Measurements from ENCODE around the gene CFAP299.

Gene CFAP299

GRCh38 chr4:80333121-80333520 lies 2.4 kb upstream of the CFAP299 start:
- TF ChIP-seq TEAD4 (IDR thresholded peaks at IDR 0.05) = no peak
- TF ChIP-seq TCF12 (IDR thresholded peaks at IDR 0.05; ENCODE audit: low read depth) = no peak
- TF ChIP-seq EGR1 (IDR thresholded peaks at IDR 0.05) = no peak

GRCh38 chr4:80334568-80334967 lies 962 bp upstream of the CFAP299 start:
- no peak for TF ChIP-seq YY1 (IDR thresholded peaks at IDR 0.05; ENCODE audit: low read depth)
- no peak for TF ChIP-seq REST (IDR thresholded peaks at IDR 0.05; ENCODE audit: low read depth)
- no peak for TF ChIP-seq NFIC (IDR thresholded peaks at IDR 0.05)
- TF ChIP-seq CREB1 (IDR thresholded peaks at IDR 0.05; ENCODE audit: low read depth) = no peak
- no peak for TF ChIP-seq FOXM1 (IDR thresholded peaks at IDR 0.05; ENCODE audit: borderline replicate concordance, low read depth)
- TF ChIP-seq EP300 (IDR thresholded peaks at IDR 0.05; ENCODE audit: borderline replicate concordance) = no peak
- TF ChIP-seq USF1 (IDR thresholded peaks at IDR 0.05) = no peak
- TF ChIP-seq TCF12 (IDR thresholded peaks at IDR 0.05; ENCODE audit: low read depth) = no peak
- TF ChIP-seq CEBPB (IDR thresholded peaks at IDR 0.05) = no peak
- no peak for TF ChIP-seq TEAD4 (IDR thresholded peaks at IDR 0.05)

GRCh38 chr4:80335226-80335553 lies 340 bp upstream of the CFAP299 start:
- no peak for TF ChIP-seq CREB1 (IDR thresholded peaks at IDR 0.05; ENCODE audit: low read depth)
- TF ChIP-seq REST (IDR thresholded peaks at IDR 0.05; ENCODE audit: low read depth) = no peak
- no peak for TF ChIP-seq TCF12 (IDR thresholded peaks at IDR 0.05; ENCODE audit: low read depth)
- TF ChIP-seq USF1 (IDR thresholded peaks at IDR 0.05) = no peak
- no peak for TF ChIP-seq CEBPB (IDR thresholded peaks at IDR 0.05)
- TF ChIP-seq NFIC (IDR thresholded peaks at IDR 0.05) = no peak
- TF ChIP-seq TAF1 (IDR thresholded peaks at IDR 0.05; ENCODE audit: low read depth) = no peak
- no peak for TF ChIP-seq MAX (IDR thresholded peaks at IDR 0.05)
- TF ChIP-seq EGR1 (IDR thresholded peaks at IDR 0.05) = no peak
- TF ChIP-seq ZBTB7A (IDR thresholded peaks at IDR 0.05; ENCODE audit: low read depth) = no peak
- TF ChIP-seq FOXM1 (IDR thresholded peaks at IDR 0.05; ENCODE audit: borderline replicate concordance, low read depth) = no peak
- no peak for TF ChIP-seq RAD21 (IDR thresholded peaks at IDR 0.05; ENCODE audit: low read depth)

GRCh38 chr4:80336582-80336981 lies 1.1 kb downstream of the CFAP299 start:
- TF ChIP-seq EGR1 (IDR thresholded peaks at IDR 0.05) (no peak), EP300 (IDR thresholded peaks at IDR 0.05; ENCODE audit: borderline replicate concordance) (no peak)

GRCh38 chr4:80340036-80340435 lies 4.5 kb downstream of the CFAP299 start:
- TF ChIP-seq CEBPB (IDR thresholded peaks at IDR 0.05) (no peak), MAX (IDR thresholded peaks at IDR 0.05) (no peak)

- TF ChIP-seq CREB1 (IDR thresholded peaks at IDR 0.05; ENCODE audit: low read depth) (no peak), ZBTB7A (IDR thresholded peaks at IDR 0.05; ENCODE audit: low read depth) (no peak), EP300 (IDR thresholded peaks at IDR 0.05; ENCODE audit: borderline replicate concordance) (no peak), TAF1 (IDR thresholded peaks at IDR 0.05; ENCODE audit: low read depth) (no peak), REST (IDR thresholded peaks at IDR 0.05; ENCODE audit: low read depth) (no peak), TEAD4 (IDR thresholded peaks at IDR 0.05) (no peak), MAX (IDR thresholded peaks at IDR 0.05) (no peak), RAD21 (IDR thresholded peaks at IDR 0.05; ENCODE audit: low read depth) (no peak), YY1 (IDR thresholded peaks at IDR 0.05; ENCODE audit: low read depth) (no peak), FOXM1 (IDR thresholded peaks at IDR 0.05; ENCODE audit: borderline replicate concordance, low read depth) (no peak)
Observed at GRCh38 chr4:80343887-80344286, 8.4 kb downstream of the CFAP299 start.

Data from Ishikawa (cell line).